Hair follicular keratinocyte (primary cell): ENCODE data around the gene PCSK1. TPM values are rescaled to one million over a fixed set of nuclear protein-coding genes. Genes with fewer than 3 reads are reported as not detected.

Source experiments
- total RNA-seq: library from RNA; depleted of rRNA; stranded (reverse); fragments of >200 nt; gene quantifications from 2 replicates; pipeline ENCODE4 v1.2.3, GENCODE V29; 2015

PCSK1 gene
- total RNA-seq: 0.08 TPM in 1 of 2 replicates, not detected in the other

DNA sequence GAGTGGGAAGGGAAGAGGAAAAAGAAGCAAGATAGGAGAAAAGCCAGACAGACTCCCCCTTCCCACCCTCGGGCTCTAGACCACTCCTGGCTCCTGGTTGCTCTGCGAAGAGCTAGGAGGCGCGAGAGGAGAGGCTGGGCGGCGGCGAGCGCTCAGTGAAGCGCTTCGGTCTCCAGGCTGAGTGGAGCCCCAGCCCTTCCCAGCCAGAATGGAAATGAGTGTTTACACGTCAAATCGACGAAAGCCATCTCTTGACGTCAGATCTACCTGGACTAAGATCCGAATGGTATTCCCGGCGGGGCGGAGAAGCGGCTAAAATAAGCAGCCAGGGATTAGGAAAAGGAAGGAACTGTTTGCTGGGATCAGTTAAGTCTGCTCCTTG, at the start of gene PCSK1:
PCSK1 (minus strand) TSS at position 183 of the 382 bp plus-strand sequence. CDS start 206 bp downstream, outside the sequence.

Other genes with a start within 250 kb of the PCSK1 start
- gene CAST, start 229.1 kb upstream of the PCSK1 start, total RNA-seq: 142 and 176 TPM in 2 replicates